HG03039 (cell line): ENCODE measurements around the gene DPPA5.
A peak's percentile ranks its signal among the peaks of the same experiment; 100 is the strongest.
"Not testable (repeated sequence)": the region's sequence is repeated elsewhere in the genome, so short reads cannot be mapped to it uniquely, and the experiment has no call there.

Experiments used
- ATAC-seq: cut with Tn5 transposase; IDR thresholded peaks from one replicate; pipeline ENCODE4 v1.9.1; 2021; ENCODE audit warnings: mild to moderate bottlenecking, moderate library complexity; ENCODE audit not compliant: unreplicated experiment

The DPPA5 gene, protein sequence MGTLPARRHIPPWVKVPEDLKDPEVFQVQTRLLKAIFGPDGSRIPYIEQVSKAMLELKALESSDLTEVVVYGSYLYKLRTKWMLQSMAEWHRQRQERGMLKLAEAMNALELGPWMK

DNA sequence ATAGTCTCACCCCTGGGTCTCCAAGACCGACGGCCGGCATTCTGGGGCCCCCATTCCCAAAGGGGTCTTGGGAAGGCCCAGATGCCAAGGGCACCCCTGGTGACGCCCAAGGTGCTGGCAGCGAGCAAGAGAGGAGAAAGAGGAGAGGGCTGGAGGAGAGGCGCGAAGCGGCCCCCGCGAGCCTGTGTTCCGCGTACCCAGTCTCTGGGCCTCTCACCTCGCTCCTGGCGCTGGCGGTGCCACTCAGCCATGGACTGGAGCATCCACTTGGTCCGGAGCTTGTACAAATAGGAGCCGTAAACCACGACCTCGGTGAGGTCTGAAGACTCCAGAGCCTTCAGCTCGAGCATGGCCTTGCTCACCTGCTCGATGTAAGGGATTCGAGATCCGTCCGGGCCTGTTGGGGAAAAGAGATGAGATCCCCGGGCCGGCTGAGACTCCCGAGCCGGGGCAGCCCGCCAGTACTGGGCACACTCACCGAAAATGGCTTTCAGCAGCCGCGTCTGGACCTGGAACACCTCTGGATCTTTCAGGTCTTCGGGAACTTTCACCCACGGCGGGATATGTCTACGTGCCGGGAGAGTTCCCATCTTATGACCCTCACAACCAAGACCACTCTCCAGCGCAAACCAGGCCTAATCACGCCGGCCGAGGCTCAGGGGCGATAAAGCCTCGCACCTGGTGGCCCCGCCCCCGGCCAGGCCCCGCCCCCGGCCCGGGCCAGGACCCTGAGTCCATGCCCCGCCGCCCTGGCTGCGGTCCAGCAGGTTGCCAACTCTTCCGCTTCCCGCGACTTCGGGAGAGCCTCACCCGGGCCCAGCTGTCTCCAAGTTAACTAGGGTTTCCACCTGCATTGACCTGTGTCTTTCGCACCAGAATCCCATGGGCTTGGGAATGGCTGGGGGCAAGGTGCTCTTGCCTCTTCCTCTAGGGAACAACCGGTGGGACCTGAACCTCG is at the start of gene DPPA5:
TSS of gene DPPA5 (minus strand) at position 641 of the 958 bp plus-strand sequence. CDS start at position 590, 51 bp downstream.
- ATAC-seq, result no peak

DNA sequence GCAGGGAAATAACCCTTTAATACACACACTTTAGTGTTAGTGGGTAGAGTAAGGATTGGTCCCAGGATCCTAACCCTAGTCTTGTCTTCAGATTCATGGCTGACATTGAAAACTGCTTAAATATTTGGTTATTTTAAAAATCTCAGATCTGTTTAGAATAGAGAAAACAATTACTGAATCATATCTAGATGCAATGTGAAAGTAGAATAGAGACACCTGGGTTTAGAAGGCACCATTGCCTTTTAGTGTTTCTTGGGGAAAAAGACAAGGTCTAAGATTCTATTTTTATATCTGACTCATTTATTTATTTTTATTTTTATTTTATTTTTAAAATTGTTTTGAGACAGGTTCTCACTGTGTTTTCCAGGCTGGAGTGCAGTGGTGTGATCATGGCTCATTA is 46.6 kb upstream of the DPPA5 start:
- ATAC-seq, result no peak

GRCh38 chr6:73395875-73396274 is 41.8 kb upstream of the DPPA5 start:
- ATAC-seq, result no peak

- ATAC-seq, result no peak
These were observed 40.7 kb upstream of the DPPA5 start, which contains the start of gene DDX43 for GRCh38 chr6:73394577-73395354. DDX43 (plus strand) TSS chr6:73394828; CDS start chr6:73394906, 78 bp downstream.

DNA sequence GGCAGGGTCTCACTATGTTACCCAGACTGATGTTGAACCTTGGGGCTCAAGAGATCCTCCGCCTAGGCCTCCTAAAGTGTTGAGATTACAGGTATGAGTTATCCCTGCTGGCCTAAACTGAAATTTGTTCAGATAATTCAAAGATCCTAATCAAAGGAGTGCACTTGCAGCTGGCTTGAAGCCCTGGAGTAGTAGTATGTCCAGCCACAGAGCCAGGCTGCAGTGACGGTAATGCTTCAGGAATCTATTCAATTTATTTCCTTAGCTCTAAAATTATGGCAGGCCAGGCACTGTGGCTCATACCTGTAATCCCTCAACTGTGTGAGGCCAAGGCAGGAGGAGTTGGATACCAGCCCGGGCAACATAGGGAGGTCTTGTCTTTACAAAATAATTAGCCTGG is 39.2 kb upstream of the DPPA5 start:
- ATAC-seq, result no peak

- not testable (repeated sequence) for ATAC-seq
These were observed 38.1 kb upstream of the DPPA5 start for GRCh38 chr6:73392188-73392587.

DNA sequence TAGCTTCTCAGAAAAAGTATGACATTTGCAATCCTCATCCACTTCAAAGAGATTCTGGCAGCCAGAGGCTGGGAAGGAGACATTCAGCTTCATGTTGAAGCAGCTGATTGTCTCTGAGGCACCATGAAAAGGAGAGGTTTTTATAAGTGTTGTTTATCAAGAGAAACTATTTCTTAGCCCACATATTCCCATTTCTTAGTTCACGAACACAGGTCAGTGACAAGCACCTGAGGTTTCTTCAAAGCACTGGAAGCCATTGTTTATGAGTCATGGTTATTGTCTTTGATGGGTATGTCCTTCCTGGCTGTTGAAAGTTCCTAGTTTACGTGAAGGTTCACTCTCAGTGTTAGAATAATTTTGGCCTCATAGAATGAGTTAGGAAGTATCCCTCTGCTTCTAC is 37.6 kb upstream of the DPPA5 start:
- no peak for ATAC-seq

GRCh38 chr6:73389854-73390253 is 35.8 kb upstream of the DPPA5 start:
- ATAC-seq, result no peak

GRCh38 chr6:73388800-73389512 is 34.9 kb upstream of the DPPA5 start:
- peak; percentile 62 for ATAC-seq

DNA sequence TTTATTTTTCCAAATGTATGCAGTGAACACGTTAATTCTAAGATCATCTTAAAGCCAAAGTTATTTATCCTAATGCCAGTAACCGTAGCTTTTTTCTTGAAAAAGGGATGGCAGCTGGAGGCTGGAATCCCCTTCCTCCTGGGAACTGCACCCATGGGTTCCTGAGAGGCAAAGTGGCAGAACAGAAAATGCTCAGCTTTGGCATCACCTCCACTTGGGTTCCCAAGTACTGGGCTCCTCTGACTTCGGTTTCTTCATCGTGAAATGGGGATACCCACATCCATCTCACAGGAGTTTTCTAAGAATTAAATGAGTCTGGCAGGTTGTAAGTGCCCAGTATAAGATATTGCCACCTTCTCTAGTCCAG is 34.3 kb upstream of the DPPA5 start:
- peak; percentile 19 for ATAC-seq

GRCh38 chr6:73382462-73383113 is 28.5 kb upstream of the DPPA5 start:
- ATAC-seq, result no peak

DNA sequence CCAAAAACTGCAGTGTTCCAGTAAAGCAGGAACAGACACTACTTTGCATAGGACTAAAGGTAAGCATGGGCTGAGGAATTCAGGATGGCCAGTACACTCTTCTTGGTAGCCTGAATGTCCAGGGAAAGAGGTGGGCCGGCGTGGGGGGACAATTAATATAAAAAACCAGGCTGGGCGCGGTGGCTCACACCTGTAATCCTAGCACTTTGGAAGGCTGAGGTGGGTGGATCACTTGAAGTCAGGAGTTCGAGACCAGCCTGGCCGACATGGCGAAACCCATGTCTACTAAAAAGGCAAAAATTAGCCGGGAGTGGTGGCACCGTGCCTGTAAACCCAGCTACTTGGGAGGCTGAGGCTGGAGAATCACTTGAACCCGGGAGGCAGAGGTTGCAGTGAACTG is 27.5 kb upstream of the DPPA5 start:
- not testable (repeated sequence) for ATAC-seq

DNA sequence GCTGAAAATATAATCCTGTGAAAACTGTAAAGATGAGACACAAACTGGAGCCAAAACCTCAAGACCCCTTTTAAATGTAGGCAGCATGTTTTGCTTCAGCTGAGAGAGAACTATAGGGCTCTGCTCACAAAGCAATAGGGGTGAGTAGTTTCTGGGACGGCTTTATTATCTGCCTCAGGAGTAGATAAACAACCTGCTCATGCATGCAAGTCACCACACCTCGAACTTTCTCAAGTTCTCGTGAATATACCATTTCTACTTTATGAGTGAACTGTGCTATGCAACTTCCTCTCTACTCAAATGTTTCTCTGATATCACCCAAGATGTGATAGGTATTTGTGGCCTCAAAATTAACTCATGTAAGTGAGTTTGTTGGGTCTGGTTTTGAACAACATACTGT is 23.1 kb upstream of the DPPA5 start:
- ATAC-seq, result no peak

DNA sequence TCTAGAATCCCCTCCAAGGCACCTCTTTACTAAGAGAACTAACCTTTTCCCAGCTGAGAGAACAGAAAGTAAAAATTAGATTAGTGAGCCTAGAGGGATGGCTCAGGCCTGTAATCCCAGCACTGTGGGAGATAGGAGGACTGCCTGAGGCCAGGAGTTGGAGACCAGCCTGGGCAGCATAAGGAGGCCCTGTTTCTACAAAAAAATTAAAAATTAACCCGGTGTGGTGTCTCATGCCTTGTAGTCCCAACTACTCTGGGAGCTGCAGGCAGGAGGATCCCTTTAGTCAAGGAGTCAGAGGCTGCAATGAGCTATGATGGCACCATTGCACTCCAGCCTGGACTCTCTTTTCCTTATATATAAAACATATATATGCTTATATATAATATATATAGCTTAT is 21.1 kb upstream of the DPPA5 start:
- no peak for ATAC-seq

DNA sequence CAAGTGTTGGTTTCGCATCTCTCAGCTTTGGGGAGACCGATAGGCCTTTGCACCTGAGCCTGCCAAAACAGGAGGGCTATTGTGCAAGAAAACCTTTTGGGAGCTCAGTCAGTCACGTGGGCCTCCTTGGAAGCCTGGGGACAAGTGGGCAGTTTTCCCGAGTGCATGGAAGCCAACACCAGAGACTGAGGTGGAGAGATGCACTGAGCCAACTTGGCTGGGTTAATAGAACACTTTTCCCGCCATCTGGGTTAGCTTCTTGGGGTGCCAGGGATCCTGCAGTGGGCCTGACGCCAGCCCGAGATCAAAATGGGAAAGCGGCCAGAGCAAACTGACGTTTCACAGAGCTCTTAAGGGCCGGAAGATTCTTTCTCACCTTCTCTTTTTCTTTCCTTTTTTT is 18.4 kb upstream of the DPPA5 start:
- no peak for ATAC-seq

GRCh38 chr6:73371984-73372383 is 17.9 kb upstream of the DPPA5 start:
- ATAC-seq, result no peak

- no peak for ATAC-seq
These were observed 15.5 kb upstream of the DPPA5 start, which contains the start of gene OOEP for GRCh38 chr6:73369563-73369962. OOEP (minus strand) TSS chr6:73369897; CDS start chr6:73369792, 105 bp downstream.

DNA sequence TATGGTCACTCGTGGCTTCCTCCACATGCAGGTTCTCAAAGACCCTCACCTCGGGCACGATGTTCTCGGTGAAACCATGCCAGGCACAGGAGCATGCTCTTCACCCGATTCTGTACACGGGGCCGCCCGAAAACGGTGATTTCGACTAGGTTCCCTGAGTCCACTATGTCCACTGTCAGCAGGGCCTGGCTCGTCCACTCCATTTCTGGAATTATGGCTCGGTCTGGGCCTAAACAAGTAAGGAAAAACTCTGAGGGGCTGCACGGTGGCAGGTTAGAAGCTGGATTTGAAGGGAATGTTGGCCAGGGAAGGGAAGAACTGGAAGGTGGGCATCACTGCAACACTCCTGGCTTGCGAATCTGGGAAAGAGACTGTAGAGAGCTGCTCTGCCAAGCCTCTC is 15.1 kb upstream of the DPPA5 start:
- ATAC-seq, result no peak

- ATAC-seq, result no peak
These were observed 14.6 kb upstream of the DPPA5 start for GRCh38 chr6:73368675-73369074.

DNA sequence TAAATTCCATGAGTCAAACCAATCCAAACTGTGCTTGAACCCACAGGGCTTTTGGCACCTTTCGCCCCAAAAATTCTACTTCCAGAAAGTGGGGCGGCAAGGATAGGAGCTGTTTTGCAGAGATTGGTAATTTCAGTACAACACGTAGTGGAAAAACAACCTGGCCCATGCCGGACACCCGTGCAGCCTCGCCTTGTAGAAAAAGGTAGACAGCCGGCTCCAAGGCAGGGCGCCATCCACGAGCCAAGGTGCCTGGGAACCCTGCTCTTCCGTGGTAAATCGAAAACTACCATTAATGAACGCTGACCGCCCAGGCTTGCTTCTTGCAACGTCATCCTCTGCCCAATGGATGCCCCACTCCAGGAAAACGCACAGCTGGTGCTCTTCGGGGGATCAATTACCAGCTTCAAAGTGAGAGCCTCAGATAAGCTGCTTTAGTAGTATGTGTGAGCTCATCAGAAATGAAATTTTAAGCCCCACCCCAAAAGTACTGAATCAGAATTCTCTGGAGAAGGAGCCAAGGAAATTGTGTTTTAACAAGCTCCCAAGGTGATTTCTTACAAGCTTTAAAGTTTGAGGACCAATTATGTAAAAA is 13.8 kb upstream of the DPPA5 start:
- ATAC-seq, result no peak
